Fibroblast of skin of scalp (primary cell): Measurements from ENCODE around the gene KRT16.
"Not testable (repeated sequence)": the region's sequence is repeated elsewhere in the genome, so short reads cannot be mapped to it uniquely, and the experiment has no call there.

Experiments used
- DNase-seq: peaks from one replicate; pipeline ENCODE4 v3.0.0-alpha.2; 2013

KRT16 gene

DNA sequence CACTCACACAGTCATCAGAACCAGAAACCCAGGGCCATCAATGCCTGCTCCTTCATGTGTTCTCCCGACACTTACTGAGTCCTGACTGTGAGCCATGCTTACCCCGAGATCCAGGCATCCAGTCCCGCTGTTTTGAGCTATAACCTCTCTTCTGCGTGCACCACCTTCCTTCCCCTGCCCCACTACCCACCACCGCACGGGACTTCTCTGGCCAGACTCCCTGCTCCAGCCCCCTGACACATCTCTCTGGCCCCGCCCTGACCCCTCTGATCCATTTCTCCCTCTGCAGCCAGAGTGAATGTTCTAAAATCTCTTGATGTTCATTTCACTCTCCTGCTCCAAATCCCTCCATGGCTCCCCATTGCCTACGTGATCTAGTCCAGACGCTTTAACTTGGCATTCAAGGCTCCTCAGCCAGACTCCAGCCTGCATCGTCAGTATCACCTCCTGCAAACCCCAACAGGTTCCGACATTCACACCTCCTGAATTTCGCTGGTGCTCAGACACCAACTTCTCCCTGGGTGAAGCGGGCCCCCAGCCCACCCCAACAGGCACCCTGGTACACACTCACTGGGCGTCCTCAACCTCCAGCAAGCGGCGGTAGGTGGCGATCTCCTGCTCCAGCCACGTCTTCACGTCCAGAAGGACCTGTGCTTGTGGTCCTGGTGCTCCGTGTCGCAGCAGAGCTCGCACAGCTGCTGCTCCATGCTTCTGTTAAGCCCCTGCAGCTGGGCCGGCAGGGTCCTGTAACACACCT lies 14.9 kb upstream of the KRT16 start:
- DNase-seq = no peak

DNA sequence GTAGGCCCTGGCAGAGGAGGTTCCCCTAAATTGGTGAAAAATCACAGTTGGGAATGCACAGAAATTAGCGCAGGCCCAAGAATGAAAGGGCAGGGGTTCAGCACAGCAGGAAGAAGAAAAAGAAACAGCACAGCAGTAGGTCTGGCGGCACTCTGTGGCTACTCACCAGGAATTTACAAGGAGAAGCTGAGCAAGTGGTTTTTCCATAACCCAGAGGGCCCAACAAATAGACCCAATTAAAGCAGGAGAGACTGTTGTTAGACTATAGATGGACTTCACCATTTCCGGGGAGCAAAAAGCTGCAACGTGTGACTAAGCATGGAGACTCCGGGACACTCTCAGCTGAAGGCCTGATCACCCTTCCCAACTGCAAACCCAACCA lies 14.3 kb upstream of the KRT16 start:
- DNase-seq = not testable (repeated sequence)

DNA sequence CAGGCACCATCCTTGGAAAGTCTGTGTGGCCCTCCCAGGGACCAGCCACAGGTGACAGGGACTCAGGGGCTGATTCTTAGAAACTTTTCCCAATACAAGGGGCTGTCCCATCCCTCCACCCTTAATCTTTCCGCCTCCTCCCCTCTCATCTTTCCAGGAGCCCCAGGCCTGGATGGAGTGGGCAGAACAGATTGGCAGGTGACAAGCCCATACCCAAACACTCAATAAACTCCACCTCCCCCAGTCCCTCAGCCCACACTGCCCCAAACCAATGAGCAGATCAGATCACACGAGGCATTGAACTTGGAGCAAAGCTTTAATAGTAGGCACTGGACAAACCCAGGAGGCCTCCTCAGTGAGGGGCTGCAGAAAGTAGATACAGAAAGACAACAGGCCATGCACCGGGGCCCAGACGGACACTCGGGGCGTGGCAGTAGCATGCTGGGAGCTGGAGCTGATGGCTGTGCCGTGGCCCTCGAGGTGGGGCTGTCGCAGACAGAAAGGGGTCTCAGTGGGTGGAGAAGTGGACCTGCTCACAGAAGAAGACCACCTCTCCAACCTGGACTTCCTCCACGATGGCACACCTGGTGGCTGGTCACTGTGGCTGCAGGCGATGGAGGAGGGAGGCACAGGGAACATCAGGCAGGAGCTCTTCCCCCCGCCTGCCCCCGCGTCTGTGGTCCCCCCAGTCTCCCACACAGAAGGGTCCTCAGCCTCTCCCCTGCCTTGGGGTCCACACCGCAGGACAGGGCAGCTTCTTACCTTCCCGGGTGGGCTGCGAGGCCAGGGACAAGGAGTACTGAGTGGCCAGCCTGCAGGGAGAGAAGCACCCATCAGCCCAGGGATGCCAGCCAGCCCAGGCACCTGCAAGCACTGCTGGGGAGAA lies 13.7 kb upstream of the KRT16 start:
- not testable (repeated sequence) for DNase-seq

DNA sequence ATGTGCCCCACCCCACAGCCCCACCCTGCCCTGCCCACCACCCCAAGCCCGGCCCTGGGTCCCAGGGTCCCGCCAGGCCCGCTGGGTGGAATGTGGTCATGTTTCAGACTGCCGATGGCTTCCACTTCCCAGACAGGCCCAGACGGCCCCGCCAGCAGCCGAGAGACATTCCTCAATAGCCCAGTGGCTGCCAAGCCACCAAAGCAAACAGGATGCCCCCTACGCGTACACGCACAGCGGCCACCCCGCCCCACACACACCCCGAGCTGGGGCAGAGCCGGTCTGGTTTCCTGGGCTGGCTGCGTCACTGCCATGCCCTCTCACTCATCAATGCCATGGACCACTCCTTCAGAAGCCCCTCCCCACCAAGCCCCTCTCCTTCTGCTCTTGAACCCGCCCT lies 13.0 kb upstream of the KRT16 start:
- DNase-seq = peak; percentile 71

DNA sequence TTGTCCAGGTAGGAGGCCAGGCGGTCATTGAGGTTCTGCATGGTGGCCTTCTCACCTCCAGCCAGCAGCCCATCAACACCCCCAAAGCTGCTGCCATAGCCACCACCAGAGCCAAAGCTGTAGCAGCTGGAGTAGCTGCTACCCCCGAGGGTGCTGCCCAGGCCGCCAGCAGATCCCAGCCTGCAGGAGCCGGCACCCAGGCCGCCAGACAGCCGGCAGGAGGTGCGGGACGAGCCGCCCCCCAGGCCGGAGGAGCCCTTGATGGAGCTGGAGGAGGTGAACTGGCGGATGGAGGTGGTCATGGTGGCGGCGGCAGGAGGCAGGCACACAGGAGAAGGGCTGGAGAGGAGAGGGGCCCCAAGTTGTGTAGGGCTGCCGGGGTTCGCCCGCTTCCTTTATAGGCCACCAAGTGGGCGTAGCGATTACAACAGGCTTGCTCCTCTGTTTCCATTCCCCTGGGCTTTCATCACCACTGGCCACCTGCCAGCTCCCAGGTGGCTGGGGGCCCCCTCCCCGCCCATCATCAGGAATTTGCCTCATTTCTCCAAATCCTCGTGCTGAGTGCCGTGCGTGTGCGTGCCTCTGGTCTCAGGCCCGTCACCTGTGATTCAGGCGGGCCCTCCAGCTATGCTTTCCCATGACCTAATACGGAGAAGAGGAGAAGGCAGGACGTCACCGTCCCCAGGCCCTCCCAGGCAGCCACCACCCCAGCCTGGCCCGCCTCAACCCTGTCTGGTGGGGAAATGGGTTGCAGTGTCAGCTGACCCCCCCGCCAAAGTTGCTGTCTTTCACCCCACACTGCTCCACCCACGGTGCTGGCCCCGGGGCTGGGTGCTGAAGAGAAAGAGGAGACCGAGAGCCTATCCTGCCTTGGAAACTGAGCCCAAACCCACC lies 11.9 kb upstream of the KRT16 start, which contains the start of gene KRT17:
KRT17 (minus strand) TSS at position 368 of the 894 bp plus-strand sequence; CDS start at position 302, 66 bp downstream.
- DNase-seq = no peak

DNA sequence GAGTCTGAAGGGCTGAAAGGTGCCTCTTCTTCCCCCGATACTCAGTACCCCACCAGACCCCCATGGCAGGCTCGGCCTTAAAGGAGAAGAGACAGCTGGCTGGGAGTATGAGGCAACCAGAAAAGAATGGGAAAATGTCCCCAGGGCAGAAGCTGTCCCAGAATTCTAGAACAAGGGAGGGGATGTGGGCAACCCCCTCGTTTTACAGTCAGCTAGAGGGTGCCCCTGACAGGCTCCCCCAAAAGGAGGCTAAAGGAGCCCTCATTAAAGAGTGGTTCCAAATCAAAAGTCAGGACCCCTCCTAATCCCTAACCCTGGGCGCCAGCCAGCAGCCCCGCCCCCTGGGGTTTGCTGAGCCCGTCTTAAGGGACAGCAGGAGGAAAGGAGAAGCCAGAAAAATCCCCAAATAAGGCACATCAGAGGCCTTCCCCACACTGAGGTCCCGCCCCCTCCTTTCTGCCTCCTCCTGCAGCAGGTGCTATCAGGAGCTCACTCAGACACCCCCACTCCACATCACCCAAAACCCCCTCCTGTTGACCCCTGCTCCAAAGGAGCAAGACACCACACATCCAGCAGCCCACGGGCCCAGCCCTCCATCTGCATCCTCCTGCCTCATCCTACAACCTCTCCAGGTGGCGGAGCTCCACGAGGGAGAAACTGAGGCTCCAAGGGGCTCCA lies 10.8 kb upstream of the KRT16 start:
- not testable (repeated sequence) for DNase-seq

DNA sequence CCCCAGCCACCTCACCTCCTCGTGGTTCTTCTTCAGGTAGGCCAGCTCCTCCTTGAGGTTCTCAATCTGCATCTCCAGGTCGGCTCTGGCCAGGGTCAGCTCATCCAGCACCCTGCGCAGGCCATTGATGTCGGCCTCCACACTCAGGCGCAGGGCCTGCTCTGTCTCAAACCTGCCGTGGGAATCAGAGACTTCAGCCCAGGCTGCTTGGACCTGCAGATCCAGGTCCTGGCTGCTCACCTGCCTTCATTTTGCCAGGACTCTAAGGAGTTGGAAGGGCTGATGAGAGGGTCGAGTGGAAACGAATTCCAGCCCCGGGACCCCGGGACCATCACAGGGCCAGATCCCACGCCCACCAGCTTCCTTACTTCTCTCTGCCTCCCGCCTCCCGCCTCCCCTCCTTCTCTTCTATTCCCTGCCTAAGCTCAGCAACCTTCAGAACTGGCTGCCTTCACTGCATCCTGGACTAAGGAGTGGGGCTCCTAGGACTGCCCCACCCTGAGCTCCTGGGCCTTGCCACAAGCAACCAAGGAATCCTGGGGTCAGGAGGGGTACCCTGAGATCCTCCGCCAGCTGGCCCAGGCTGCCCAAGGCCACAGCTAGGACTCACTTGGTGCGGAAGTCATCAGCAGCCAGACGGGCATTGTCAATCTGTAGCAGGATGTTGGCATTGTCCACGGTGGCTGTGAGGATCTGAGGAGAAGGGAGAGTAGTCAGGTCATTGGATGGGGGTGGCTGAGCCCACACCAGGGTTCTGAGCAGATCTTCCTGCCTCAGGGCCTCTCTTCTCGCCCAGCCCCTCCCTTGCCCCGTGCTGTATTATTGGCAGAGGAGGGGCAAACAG lies 10.0 kb upstream of the KRT16 start:
- DNase-seq = not testable (repeated sequence)

DNA sequence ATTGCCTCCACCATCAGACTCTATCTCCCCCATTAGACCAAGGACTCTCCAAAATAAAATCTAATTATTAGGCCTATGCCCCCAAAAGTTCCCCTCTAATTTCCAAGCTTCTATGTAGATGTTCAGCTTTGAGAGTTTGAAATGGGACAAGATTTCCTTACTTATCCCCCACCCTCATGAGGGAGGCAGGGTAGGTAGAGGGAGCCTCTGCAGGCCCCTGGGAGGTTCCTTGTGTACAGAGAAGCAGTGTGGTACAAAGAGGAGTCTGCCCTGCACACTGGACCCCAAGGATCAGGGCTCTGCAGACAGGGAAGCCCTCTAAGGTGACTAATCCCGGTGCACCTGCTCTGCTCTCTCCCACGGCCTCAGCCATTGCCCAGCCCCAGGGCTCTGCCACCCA lies 9.3 kb upstream of the KRT16 start:
- no peak for DNase-seq

DNA sequence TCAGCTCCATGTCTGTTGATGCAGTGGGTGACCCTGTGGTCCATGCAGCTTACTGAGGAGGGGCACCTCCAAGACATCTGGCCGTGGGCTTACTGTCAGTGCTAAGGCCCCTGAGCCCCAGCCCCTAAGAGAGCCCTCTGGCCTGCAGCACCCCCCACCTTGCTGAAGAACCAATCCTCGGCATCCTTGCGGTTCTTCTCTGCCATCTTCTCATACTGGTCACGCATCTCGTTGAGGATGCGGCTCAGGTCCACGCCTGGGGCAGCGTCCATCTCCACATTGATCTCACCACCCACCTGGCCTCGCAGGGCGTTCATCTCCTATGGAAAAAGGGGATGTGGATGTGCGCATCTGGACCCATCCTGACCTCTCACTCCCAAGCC lies 8.9 kb upstream of the KRT16 start:
- DNase-seq = not testable (repeated sequence)

DNA sequence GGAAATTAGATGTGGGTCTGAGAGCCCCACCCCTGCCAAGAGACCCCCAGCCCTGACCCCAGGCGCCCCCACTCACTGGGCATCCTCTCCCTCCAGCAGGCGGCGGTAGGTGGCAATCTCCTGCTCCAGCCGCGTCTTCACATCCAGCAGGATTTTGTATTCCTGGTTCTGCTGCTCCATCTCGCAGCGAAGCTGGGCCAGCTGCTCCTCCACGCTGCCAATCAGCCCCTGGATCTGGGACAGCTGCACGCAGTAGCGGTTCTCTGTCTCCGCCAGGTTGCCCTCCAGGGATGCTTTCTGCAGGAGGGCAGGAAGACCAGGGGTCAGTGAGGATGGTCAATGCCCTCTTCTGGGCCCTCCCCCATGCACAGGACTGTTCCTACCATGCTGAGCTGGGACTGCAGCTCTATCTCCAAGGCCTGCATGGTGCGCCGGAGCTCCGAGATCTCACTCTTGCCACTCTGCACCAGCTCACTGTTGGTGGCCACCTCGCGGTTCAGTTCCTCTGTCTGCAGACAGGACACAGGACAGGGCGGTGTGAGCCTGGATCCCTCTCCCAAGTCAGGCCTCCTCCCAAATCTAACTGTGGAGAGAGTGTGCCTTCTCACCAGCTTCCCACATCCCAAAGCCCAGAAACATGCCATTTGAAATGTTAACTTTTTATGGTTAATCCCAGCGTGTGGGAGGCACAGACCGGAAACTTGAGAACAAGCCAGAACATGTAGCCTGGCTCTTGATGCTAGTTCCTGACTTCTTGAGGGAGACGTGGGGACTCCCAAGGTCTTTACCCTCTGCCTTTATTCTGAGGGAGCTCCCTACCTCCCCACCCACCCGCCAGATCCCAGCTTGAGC lies 8.2 kb upstream of the KRT16 start:
- DNase-seq = no peak

DNA sequence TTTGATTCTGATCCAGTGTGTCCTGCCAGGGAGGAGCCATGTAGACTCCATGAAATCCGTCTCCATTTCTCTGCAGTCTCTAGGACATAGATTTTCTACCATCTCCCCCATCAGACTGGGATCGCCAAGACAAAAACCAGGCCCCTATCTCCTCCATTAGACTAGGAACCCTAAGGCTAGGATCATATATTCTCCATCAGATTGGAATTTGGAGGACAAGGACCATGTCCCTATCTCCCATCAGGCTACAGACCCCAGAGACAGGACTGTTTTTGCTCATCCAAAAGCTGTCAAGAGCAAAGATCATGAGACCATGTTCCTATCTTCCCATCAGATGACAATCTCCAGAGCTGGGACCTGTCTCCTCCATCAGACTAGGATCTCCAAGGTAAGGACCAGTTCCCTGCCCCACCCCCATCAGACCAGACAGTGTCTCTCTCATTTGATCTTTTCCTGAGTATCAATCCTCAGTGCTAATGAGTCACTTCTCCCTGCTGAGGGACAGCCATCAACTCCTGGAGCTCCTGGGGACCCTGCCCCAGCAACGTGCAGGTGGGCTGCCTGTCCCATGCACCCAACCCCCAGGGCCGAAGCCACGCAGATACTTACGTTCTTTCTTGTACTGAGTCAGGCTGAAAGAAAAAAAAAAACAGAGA lies 7.5 kb upstream of the KRT16 start:
- not testable (repeated sequence) for DNase-seq

DNA sequence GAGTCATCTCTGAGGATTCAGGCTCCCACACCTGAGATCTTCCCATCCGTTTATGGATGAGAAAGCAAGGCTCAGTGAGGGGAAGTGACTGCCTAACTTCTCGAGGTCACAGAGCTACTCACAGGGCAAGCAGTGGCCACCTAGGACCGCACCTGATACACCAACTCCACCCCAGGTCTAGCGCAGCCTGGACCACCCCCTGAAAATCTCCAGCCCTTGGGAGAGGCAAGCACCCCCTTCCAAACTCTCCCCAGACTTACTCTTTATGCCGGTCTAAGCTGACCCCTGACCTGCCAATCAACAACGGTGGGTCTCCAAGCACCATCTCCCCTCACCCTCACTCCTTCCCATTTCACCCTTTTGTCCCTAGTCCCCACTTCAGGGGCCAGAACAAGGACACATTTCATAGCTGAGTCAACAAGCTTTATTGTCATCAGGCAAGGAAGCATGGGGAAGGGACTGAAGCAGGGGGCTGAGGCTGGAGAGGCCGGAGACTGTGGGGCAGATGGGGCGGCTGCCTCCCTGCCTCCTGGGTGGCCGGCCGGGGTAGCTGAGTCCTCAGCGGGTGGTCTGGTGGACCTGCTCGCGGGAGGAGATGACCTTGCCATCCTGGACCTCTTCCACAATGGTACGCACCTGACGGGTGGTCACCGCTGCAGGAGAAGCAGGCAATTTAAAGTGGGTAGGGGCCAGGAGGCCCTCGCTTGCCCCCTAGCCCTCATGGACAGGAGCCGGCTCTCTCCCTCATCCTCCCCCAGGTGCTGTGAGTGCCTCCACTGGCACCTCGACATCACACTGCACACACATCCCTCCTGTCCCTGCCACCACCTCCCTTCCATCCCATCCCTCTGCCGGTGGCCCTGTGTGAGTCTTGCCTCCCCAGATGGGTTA lies 6.7 kb upstream of the KRT16 start:
- DNase-seq = no peak

DNA sequence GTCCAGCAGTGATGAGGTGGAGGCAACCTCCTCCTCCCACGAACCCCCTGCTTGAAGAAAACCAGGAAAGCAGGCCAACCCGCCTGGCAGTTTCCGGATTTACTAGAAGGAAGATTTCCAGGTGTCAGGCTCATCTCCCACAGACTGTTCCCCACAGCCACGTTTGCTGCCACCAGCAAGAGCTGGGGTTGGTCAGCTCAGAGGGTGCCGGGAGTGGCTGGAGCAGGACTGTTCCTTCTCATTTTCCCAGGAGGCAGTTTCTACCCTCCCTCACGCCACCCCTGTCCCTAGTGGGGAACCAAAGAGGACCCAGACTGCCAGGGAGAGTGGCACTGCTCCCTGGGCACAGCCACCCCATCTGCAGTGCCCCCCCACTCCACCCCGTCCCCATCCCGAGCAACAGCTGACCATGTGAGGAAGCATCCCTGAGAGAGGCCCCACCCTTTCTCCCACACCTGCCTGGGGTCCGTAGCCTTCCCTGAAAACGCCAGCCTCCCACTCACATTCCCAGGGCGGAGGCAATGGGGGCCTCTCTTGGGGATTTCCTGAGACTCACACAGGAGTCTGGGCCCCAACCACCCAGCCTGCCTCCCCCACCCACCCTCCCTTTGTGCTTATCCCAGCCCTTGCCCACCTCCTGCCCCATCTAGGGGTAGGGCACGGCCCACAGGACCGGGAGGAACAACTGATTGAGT lies 5.9 kb upstream of the KRT16 start:
- DNase-seq = no peak

DNA sequence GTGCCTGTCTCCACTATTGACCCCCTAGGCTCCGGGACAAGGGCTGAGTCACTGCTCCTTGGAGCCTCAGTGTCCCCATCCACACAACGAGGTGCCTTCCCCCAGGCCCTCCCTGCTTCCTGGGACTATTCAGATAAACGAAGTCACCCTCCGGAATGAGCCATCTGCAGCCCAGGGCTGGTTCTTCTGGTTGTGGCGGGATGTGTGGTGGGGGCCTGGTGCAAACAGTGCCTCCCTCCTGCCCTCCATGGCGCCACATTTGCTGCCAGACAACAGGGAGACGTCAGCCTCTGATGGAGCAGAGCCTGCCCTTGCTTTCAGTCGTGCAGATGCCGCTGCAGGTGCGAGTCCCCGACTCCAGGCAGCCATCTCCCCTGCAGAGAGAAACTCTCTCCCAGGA lies 5.1 kb upstream of the KRT16 start:
- DNase-seq = no peak

DNA sequence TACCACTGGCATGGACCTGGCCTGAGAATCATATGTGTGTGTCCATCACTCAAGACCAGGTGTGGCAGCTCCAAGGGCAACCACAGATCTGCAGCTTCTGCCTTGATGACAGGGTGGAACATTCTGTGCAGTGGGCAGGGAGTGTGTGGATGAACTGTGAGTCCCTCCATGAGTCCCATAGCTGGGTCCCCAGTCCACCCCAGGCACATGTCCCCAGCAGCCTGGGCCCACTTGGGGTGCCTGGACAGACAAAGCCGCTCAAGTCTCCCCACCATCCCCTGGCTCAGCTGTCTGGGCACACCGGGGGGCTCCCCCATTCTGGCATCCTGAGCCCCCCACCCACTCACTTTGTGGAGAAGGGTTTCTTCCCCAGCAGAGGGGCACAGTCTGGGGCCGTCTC lies 4.6 kb upstream of the KRT16 start:
- no peak for DNase-seq

DNA sequence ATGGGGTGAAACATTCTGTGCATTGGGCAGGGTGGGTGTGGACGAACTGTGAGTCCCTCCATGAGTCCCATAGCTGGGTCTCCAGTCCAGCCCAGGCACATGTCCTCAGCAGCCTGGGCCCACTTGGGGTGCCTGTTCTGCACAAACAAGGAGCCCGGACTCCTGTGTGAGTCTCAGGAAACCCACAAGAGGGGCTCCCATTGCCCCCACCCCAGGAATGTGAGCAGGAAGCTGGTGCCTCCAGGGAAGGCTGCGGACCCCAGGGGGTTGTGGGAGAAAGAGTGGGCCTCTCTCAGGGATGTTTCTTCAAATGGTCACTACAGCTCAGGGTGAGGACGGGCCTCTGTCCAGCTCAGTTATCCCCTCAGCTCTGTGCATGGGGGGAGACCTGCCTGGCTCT lies 3.9 kb upstream of the KRT16 start:
- DNase-seq = not testable (repeated sequence)

DNA sequence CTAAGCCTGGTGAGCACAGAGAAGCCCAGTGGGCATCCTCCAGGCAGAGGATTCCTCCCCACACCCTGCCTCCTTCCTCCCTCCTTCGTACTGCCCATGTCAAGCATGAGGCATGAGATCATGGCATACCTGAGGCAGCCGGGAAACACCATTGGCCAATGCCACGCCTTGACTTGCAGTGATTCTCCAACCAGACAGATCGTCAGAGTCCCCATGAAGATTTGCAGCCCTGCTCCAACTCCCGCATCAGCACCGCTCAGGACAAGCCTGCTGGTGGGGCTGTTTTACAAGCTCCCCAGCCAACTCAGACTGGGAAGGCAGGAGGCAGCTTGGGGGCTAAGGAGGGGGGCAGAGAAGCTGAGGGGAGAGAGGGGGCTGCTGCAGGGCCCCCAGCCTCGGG lies 2.9 kb upstream of the KRT16 start:
- DNase-seq = no peak

DNA sequence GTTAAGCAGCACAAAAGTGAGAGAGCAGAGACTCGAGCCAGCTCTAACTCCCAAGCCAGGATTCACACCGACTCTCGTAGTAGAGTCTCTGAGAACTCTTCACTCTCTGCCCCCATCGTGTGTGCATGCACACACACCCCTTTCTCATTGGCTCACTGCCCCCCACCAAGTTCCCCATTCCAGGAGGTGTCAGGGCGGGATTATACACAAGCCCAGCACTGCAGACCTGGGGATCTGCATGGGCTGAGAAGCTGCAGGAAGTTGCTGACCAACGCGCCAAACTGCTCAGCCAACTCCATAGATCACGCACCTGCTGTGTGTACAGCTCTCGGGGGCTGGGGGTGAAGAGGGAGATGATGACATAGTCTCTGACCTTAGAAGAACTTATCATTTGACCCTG lies 2.2 kb upstream of the KRT16 start:
- DNase-seq = not testable (repeated sequence)
